NCI-H82 (cell line): ENCODE measurements around the gene C1orf87.
A peak's percentile ranks its signal among the peaks of the same experiment; 100 is the strongest.

Source experiments
- DNase-seq: peaks from one replicate; lab custom pipeline; 2025; lab: John Stamatoyannopoulos, UW

Gene C1orf87

GRCh38 chr1:60073605-60074278, at the start of gene C1orf87:
TSS of gene C1orf87 (minus strand) at chr1:60073770. CDS start at chr1:60072643, 1,127 bp downstream.
- DNase-seq: no peak

DNA sequence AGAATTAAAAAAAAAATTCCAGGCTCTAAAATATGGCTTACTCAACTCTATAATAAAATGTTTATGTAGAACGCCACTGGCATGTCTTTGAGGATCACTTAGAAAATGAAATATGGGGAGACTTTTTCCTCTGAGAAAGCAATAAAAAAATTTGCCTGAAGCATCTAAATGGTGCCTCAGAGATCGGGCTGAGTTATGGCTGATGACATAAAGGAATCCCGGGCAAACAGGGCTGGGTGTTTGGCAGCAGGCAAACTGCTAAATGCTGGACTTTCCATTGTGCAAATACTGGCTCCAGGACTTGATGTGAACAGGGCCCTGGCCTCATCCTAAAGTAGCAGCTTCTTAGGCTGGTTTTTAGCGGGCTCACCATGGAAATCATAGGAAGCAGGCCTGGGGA, 44.5 kb upstream of the C1orf87 start:
- DNase-seq: no peak

DNA sequence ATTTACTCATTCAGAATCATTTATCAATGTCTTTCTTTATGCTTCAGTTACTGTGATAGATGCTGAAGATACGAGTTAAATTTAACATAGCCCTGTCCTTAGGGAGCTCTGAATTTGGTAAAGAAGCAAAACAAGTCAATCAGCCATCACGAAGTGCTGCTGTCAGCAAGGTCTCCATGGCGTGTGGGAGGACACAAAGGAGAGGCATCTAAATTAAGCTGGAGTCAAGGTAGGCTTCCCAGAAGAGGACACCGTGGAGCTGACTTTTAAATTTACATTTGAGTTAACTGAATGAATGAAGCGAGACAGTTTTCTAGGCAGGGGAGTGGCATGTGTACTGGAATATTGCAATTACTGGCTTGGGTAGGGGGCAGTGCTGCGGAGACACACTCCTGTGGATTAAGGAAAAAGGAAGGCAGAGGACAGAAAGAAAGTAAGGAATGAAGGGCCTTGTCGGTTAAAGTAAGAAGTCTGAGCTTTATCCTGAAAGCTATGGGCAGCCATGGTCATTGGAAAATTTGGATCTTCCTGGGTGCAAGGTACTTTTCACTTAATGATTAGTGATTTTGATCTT, 41.3 kb upstream of the C1orf87 start:
- no peak for DNase-seq

GRCh38 chr1:60113596-60113995, 40.0 kb upstream of the C1orf87 start:
- DNase-seq: no peak

DNA sequence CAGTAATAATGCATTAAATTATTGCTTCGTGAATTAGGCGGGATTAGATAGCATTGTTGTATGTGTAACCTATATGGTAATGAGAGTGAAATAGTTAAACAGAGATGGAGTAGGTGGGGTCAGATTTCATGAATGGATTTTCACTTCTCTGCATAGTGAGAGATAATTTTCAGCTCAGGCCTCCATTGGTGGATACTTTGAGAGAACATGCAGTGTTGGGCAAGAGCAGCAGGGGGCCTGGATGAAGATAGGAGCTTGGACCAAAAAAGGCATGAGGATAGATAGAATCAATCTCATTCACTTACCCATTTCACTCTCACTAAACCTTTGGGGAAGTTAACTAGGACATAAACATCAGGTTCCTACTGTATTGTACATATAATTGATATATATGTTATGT, 39.5 kb upstream of the C1orf87 start:
- DNase-seq: no peak

DNA sequence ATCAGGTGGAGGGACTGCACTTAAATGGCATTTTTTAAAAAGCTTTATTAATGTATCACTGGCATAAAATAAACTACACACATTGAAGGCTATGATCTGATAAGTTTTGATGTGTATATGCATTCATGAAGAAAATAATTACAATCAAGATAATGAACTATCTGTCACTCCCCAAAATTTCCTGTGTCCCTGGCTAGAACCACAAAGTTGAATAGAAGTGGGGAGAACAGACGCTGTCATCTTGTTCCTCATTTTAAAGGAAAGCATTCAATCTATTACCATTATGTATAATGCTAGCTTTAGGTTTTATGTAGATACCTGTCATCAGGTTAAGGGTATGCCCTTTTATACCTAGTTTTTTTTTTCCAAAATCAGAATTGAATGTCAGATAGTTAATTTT, 38.1 kb upstream of the C1orf87 start:
- no peak for DNase-seq

DNA sequence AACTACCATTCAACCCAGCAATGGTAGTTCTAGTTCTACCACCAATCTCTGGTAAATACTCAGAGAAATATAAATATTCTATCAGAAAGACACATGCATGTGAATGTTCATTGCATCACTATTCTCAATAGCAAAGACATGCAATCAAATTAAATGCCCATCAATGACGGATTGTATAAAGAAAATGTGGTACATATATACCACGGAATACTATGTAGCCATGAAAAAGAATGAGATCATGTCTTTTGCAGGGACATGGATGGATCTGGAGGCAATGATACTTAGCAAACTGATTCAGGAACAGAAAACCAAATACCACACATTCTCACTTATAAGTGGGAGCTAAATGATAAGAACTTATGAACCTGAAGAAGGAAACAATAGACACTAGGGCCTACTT, 37.5 kb upstream of the C1orf87 start:
- no peak for DNase-seq

GRCh38 chr1:60108196-60108595, 34.6 kb upstream of the C1orf87 start:
- DNase-seq: no peak

GRCh38 chr1:60103186-60103585, 29.6 kb upstream of the C1orf87 start:
- DNase-seq: no peak

GRCh38 chr1:60102267-60103061, 28.9 kb upstream of the C1orf87 start:
- DNase-seq: no peak

DNA sequence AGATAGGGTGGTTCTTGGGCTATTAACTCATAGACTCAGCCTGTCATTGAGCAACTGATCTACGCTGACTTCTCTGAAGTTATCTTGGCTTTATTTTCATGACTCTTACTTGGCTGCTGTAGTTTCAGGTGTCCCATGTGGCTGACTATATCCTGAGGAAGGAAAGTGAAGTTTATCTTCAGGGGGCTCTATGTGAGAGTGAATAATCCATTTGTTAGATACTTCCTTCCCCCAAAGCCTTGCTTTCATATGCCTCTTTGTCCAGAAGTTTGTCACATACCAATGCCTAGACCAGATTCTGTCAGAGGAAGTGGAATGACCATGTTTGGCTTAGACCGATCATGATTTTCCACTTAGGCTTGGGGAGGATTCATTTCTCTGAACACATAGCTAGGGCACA, 27.9 kb upstream of the C1orf87 start:
- no peak for DNase-seq

DNA sequence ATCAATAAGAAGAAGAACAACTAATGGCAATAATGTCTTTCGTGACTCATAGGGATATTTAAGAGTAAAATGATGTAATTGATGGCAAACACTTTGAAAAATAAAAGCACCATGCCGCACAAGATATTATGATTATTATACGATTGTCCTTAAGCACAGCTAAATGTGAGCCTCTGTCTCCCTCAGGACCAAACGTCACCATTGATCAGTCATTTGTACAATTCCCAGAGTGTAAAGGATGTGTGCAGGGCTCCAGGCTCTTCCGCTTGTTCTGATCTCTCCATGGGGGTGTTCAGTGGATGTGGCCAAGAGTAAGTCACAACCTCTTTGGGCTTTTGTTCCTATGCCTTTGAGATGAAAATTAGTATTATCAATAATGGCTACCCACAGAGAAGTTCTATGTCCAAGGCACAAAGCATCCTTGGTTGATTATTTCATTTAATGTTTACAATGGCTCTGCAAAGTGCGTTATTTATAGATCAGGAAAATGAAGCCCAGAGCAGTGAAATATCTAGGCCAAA, 17.7 kb upstream of the C1orf87 start:
- no peak for DNase-seq

DNA sequence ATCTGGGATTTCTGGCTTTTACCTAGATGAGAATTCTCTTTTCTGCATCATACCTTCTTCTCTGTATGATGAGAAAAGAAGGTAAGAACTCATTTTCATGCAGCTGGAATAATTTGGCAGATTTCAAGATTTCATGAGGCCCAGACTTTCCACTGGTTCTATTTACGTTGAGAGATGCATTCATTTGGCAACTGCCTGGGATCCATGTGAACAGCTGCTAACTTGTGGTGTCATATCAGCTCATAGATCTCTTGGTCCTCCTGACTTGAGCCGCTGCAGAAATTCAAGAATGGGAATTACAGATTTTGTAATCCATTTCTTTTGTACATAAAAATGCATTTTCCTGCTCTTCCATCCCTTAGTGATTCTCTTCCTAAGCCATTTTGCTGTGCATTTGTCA, 17.1 kb upstream of the C1orf87 start:
- DNase-seq: no peak

DNA sequence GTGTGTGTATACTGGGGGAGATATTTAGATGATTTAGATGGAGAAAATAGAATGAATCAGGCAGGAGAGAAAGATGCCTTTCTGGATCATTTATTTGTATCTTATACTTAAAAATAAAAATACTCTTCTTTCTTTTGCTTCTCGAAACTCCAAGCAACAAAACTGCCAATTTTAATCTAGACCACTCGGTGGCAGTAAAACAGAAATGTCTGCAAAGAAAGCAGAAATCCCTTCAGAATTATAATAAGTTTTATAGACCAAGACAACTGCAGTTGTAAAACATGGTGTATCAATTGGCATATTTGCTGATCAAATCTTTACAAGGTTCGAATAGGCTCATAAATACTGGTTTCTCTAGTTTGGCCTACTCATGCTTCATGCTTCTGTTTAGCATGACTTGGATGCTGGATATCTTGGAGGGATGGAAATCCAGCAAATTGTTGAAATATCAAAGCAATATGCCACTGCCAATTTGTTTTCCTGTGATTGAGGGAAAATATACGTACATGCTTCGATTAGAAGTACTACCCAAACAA, 15.1 kb upstream of the C1orf87 start:
- no peak for DNase-seq

DNA sequence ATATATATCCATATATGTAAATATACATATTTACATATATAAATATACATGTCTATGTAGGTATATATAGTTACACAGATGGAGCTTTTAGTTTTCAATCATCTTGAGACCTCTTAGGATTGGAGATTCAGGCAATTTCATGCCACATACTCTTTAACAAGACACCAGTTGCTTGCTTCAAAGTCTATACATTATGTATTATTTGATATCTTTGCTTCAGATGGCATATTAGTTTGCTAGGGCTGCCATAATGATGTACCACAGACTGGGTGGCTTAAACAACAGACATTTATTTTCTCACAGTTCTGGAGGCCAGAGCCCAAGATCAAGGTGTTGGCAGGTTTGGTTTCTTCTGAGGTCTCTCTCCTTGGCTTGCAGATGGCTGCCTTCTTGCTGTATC, 14.1 kb upstream of the C1orf87 start:
- DNase-seq: no peak

DNA sequence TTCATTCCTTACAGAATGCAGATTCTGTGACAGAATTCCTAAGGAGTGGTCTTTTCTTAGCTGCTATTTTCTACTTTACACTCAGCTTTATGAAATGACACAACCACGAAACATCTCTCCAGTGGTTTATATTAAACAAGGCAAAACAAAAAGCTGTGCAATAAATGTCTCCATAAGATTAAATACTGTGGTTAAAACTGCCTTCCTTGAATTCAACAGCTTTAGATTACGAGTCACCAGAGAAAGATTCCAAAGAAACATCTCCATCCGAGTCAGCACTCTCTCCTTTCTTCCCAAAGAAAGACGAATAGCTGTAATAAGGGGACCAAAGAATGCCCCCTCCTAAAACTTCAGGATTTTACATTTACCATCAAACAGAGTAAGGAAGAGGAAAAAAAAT, 4.6 kb upstream of the C1orf87 start:
- DNase-seq: no peak

GRCh38 chr1:60071296-60071695, 2.3 kb downstream of the C1orf87 start:
- DNase-seq: peak; percentile 14

DNA sequence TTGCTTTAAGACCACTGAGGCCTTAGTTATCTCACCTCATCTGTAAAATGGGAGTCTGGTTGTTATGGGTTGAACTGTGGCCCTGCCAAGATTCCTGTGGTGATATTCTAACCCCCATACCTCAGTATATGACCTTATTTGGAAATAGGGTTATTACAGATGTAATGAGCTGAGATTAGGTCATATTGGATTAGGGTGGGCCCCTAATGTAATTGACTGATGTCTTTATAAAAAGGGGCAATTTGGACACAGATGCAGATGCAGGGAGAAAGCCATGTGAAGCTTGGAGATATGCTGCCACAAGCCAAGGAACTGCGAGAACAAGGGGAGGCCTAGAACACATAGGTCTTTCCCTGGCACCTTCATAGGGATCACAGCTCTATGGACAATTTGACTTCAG, 3.9 kb downstream of the C1orf87 start:
- peak; percentile 76 for DNase-seq

DNA sequence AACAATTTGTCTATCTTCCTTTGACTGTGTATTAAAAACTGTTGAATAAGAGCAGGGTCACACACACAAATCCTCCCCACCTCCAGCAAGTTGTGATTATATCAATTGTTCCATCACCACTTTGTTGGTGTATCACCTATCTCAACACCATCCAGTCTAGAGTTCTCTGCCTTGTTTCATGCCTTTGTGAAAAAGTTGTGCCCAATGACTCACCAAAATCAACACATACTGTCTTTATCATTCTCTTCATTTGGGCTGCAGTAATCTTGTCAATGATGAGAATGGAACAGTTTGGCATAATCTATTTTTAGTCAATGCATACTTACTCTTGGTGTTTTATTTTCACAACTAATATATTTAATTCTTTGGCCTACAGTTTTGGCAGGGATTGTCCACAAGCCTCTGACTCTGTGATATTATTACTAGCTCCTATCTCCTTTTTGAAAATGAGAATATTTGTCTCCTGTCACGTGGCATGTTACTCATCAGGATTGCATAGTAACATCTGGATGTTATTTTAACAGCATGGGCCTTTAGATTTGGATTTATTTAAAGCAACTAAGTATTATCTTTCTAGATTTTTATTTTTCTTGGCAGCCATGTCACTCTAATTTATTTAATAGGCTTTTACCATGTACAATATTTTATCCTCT, 5.1 kb downstream of the C1orf87 start:
- no peak for DNase-seq

GRCh38 chr1:60066001-60066400, 7.6 kb downstream of the C1orf87 start:
- no peak for DNase-seq

GRCh38 chr1:60065199-60065598, 8.4 kb downstream of the C1orf87 start:
- DNase-seq: peak; percentile 18

DNA sequence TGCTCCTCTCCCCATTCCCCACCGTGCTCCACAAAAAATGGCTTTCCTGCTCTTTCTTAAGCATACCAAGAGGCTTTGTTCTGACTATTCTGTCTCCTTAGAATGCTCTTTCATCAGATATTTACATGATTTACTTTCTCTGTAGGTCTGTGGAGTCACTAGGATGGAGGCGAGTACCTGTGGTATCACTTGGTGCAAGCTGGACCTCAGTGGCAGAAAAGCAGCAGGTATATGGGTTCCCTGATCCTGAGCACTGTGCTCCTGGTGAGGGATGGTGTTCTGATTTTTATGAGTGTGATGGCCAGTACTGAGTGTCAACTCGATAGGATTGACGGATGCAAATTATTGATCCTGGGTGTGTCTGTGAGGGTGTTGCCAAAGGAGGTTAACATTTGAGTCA, 10.0 kb downstream of the C1orf87 start:
- DNase-seq: no peak
